Liver (tissue), 9 donors: ENCODE data around the gene RHOT2. TPM values are rescaled to one million over a fixed set of nuclear protein-coding genes. Genes with fewer than 3 reads are reported as not detected.
A peak's percentile ranks its signal among the peaks of the same experiment; 100 is the strongest.

ENCODE experiments used
- DNase-seq: peaks from one replicate; pipeline ENCODE4 v3.0.0-alpha.2; 2017; ENCODE audit warnings: low spot score
- H3K27ac ChIP-seq, 2 donors: one replicate each; pipeline ENCODE4 v1.7.0; 2013; ENCODE audit warnings: inconsistent platforms in 2 of 2, low read length in 2 of 2, control low read depth in 1 of 2, low read depth in 1 of 2, mild to moderate bottlenecking in 1 of 2
- H3K27me3 ChIP-seq, 4 donors: one replicate each; pipeline versions ENCODE4 v1.6.1 to v1.7.0; 2013; ENCODE audit warnings: low read length in 3 of 4, inconsistent platforms in 1 of 4, mild to moderate bottlenecking in 1 of 4, moderate library complexity in 1 of 4; ENCODE audit not compliant: control insufficient read depth in 4 of 4, insufficient read depth in 4 of 4
- H3K36me3 ChIP-seq, 4 donors: one replicate each; pipeline versions ENCODE4 v1.6.1 to v1.7.0; 2013; ENCODE audit warnings: low read length in 3 of 4, mild to moderate bottlenecking in 3 of 4, low read depth in 1 of 4, moderate library complexity in 1 of 4; ENCODE audit not compliant: control insufficient read depth in 4 of 4, insufficient read depth in 3 of 4
- H3K4me1 ChIP-seq, 4 donors: one replicate each; pipeline versions ENCODE4 v1.6.1 to v1.7.0; 2013; ENCODE audit warnings: low read length in 3 of 4, mild to moderate bottlenecking in 3 of 4, moderate library complexity in 1 of 4; ENCODE audit not compliant: control insufficient read depth in 4 of 4, insufficient read depth in 4 of 4
- H3K4me3 ChIP-seq, 3 donors: one replicate each; pipeline versions ENCODE4 v1.6.1 to v1.7.0; 2013; ENCODE audit warnings: low read length in 3 of 3, control low read depth in 1 of 3, low read depth in 1 of 3, mild to moderate bottlenecking in 1 of 3
- H3K9ac ChIP-seq, 2 donors: one replicate each; pipeline ENCODE4 v1.7.0; 2013; ENCODE audit warnings: low read length in 2 of 2, mild to moderate bottlenecking in 2 of 2, moderate library complexity in 2 of 2, control low read depth in 1 of 2, low read depth in 1 of 2
- H3K9me3 ChIP-seq, 4 donors: one replicate each; pipeline versions ENCODE4 v1.6.1 to v1.7.0; 2013; ENCODE audit warnings: low read length in 3 of 4; ENCODE audit not compliant: control insufficient read depth in 4 of 4
- EGR1 ChIP-seq, 2 donors: IDR thresholded peaks; 2 replicates each; pipeline ENCODE4 v1.6.1; 2016 to 2018; ENCODE audit warnings: antibody characterized with exemption in 2 of 2, low read depth in 2 of 2
- FOXA1 ChIP-seq: IDR thresholded peaks from 2 replicates; pipeline ENCODE4 v1.6.1; 2016; ENCODE audit warnings: antibody characterized with exemption
- FOXA2 ChIP-seq: IDR thresholded peaks from 2 replicates; pipeline ENCODE4 v1.6.1; 2016; ENCODE audit warnings: antibody characterized with exemption
- GABPA ChIP-seq, 2 donors: IDR thresholded peaks in 1 of 2; conservative IDR thresholded peaks in 1 of 2; 2 replicates each; pipeline ENCODE4 v1.6.1; 2016; ENCODE audit warnings: antibody characterized with exemption in 2 of 2, mild to moderate bottlenecking in 1 of 2, moderate library complexity in 1 of 2
- HNF4A ChIP-seq, 2 donors: conservative IDR thresholded peaks; 2 replicates each; pipeline ENCODE4 v1.6.1; 2016; ENCODE audit warnings: antibody characterized with exemption in 2 of 2, mild to moderate bottlenecking in 2 of 2
- HNF4G ChIP-seq: IDR thresholded peaks from 2 replicates; pipeline ENCODE4 v1.6.1; 2016; ENCODE audit warnings: antibody characterized with exemption
- JUND ChIP-seq, 2 donors: IDR thresholded peaks; 2 replicates each; pipeline ENCODE4 v1.6.1; 2016; ENCODE audit warnings: antibody characterized with exemption in 2 of 2
- NR2F2 ChIP-seq: IDR thresholded peaks from 2 replicates; pipeline ENCODE4 v1.6.1; 2016; ENCODE audit warnings: antibody characterized with exemption
- RAD21 ChIP-seq, 2 donors: IDR thresholded peaks; 2 replicates each; pipeline ENCODE4 v1.6.1; 2016; ENCODE audit warnings: antibody characterized with exemption in 2 of 2, mild to moderate bottlenecking in 2 of 2
- REST ChIP-seq: IDR thresholded peaks from 2 replicates; pipeline ENCODE4 v1.6.1; 2016; ENCODE audit warnings: antibody characterized with exemption, mild to moderate bottlenecking
- RXRA ChIP-seq, 2 donors: IDR thresholded peaks; 2 replicates each; pipeline ENCODE4 v1.6.1; 2017 to 2018; ENCODE audit warnings: antibody characterized with exemption in 2 of 2, mild to moderate bottlenecking in 1 of 2
- YY1 ChIP-seq: IDR thresholded peaks from 2 replicates; pipeline ENCODE4 v1.6.1; 2016; ENCODE audit warnings: antibody characterized with exemption, mild to moderate bottlenecking
- WGBS: extraction: QIAGEN DNeasy Blood & Tissue Kit; methylation state at CpG from one replicate; pipeline ENCODE4 v1.1.7; 2013; 5-methylcytosine and 5-hydroxymethylcytosine counted together
- polyA plus RNA-seq, 2 donors: library from polyadenylated mRNA; stranded (reverse) in 1 of 2; unstranded in 1 of 2; fragments of 200-250 nt in 1 of 2; fragments of >200 nt in 1 of 2; fragmentation: Nextera tagmentation in 1 of 2; extraction: Ambion mirVana in 1 of 2; gene quantifications; one replicate each; pipeline versions ENCODE4 v1.2.1 to v1.2.3, GENCODE V29; 2013 to 2015
- total RNA-seq, 2 donors: library from RNA; depleted of rRNA; stranded (reverse); fragments of >200 nt; gene quantifications; one replicate each; pipeline ENCODE4 v1.2.3, GENCODE V29; 2014
- TF ChIP-seq, protein P1 (sequence below): IDR thresholded peaks from 2 replicates; pipeline ENCODE4 v1.6.1; 2016; ENCODE audit warnings: antibody characterized with exemption
- TF ChIP-seq, protein P2 (sequence below): IDR thresholded peaks from 2 replicates; pipeline ENCODE4 v1.6.1; 2016; ENCODE audit warnings: antibody characterized with exemption
- TF ChIP-seq, protein P3 (sequence below): IDR thresholded peaks from 2 replicates; pipeline ENCODE4 v1.6.1; 2016; ENCODE audit warnings: antibody characterized with exemption
- donor health status: healthy.
- donor health status: healthy.
- donor health status: healthy.
- donor health status: healthy.
- donor health status: healthy.

RHOT2 gene
- total and polyA plus RNA-seq, 4 donors = 20.8 to 37.9 (median 34.3) TPM

DNA sequence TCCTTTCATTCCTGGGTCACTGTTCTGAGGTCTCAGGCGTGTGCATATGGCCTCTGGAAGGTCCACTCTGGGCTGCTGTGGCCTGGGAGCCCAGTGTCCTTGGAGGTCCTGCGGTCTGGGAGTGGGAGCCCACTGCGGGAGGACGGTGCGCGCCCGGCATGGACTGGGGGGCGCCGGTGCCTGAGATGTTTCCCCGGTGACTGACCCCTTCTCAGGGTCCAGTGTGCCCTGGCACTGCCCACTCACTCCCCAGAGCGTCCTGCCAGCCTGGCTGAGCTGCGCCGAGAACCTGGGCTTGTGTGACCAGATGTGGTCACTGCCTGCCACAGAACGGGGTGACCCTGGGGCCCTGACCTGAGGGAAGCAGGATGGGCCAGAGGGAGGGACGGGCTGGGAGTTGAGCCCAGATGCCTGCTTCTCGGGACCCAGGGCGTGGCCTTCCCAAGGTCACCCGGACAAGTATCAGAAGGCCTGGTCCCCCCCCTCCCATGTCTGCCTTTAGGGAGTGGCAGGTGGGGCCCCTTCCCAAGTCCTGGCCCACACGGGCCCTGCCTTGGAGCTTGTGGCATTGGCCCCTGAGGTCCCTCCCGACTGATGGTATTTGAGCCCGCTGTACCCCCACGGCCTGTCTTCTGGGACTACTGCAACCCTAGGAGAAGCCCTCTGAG, 6.4 kb downstream of the RHOT2 start:
- TF ChIP-seq FOXA1 (no peak), HNF4A (conservative IDR thresholded peaks at IDR 0.05) (no peak), REST (no peak), HNF4G (no peak), YY1 (no peak), GABPA (IDR thresholded peaks at IDR 0.05 in 1 of 2, conservative IDR thresholded peaks at IDR 0.05 in 1 of 2) (no peak), NR2F2 (no peak), RXRA (IDR thresholded peaks at IDR 0.05) (no peak), FOXA2 (no peak), EGR1 (IDR thresholded peaks at IDR 0.05; ENCODE audit: low read depth in 2 of 2) (no peak), JUND (IDR thresholded peaks at IDR 0.05) (no peak)
- TF ChIP-seq, protein P1, sequence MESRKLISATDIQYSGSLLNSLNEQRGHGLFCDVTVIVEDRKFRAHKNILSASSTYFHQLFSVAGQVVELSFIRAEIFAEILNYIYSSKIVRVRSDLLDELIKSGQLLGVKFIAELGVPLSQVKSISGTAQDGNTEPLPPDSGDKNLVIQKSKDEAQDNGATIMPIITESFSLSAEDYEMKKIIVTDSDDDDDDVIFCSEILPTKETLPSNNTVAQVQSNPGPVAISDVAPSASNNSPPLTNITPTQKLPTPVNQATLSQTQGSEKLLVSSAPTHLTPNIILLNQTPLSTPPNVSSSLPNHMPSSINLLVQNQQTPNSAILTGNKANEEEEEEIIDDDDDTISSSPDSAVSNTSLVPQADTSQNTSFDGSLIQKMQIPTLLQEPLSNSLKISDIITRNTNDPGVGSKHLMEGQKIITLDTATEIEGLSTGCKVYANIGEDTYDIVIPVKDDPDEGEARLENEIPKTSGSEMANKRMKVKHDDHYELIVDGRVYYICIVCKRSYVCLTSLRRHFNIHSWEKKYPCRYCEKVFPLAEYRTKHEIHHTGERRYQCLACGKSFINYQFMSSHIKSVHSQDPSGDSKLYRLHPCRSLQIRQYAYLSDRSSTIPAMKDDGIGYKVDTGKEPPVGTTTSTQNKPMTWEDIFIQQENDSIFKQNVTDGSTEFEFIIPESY = no peak
- TF ChIP-seq, protein P2, sequence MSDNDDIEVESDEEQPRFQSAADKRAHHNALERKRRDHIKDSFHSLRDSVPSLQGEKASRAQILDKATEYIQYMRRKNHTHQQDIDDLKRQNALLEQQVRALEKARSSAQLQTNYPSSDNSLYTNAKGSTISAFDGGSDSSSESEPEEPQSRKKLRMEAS = no peak
- WGBS = 85% methylated on average over 22 of the region's 22 CpGs
- no peak for DNase-seq
- Histone ChIP-seq H3K9me3 (no peaks in the 10 kb centered on the region), H3K9ac (no peak overlapping the region), H3K36me3 (peaks cover 5 to 37% (median 19%) of the 10 kb centered on the region in 4 donors), H3K27ac (no peak overlapping the region), H3K4me3 (no peak overlapping the region), H3K4me1 (peaks cover 5 to 27% (median 14%) of the 10 kb centered on the region in 4 donors), H3K27me3 (no peaks in the 10 kb centered on the region)

GRCh38 chr16:674968-675883, 7.3 kb downstream of the RHOT2 start, which contains the start of gene RHBDL1:
Gene RHBDL1, plus strand, starts transcription at chr16:675671. Its CDS starts 120 bp downstream, at chr16:675791.
- Histone ChIP-seq H3K27me3 (no peaks in the 10 kb centered on the region), H3K36me3 (peaks cover 5 to 34% (median 19%) of the 10 kb centered on the region in 4 donors), H3K4me1 (peaks cover 6 to 28% (median 15%) of the 10 kb centered on the region in 4 donors), H3K4me3 (peak within 1 kb of the TSS in 1 of 3 donors; percentile 47), H3K9ac (no peak within 1 kb of the TSS), H3K9me3 (no peaks in the 10 kb centered on the region), H3K27ac (no peak within 1 kb of the TSS)
- no peak for TF ChIP-seq FOXA1
- no peak for TF ChIP-seq REST
- TF ChIP-seq YY1 = no peak
- no peak for TF ChIP-seq FOXA2
- TF ChIP-seq NR2F2 = no peak
- no peak for TF ChIP-seq GABPA (IDR thresholded peaks at IDR 0.05 in 1 of 2, conservative IDR thresholded peaks at IDR 0.05 in 1 of 2)
- no peak for TF ChIP-seq RAD21 (IDR thresholded peaks at IDR 0.05)
- TF ChIP-seq, protein P1 = no peak
- TF ChIP-seq RXRA (IDR thresholded peaks at IDR 0.05) = no peak
- no peak for TF ChIP-seq JUND (IDR thresholded peaks at IDR 0.05)
- TF ChIP-seq EGR1 (IDR thresholded peaks at IDR 0.05; ENCODE audit: low read depth in 2 of 2) = no peak
- TF ChIP-seq HNF4A (conservative IDR thresholded peaks at IDR 0.05) = no peak
- TF ChIP-seq, protein P3, sequence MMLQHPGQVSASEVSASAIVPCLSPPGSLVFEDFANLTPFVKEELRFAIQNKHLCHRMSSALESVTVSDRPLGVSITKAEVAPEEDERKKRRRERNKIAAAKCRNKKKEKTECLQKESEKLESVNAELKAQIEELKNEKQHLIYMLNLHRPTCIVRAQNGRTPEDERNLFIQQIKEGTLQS = no peak
- no peak for DNase-seq
- WGBS = 9% methylated on average over 73 of the region's 73 CpGs
